Esophagus (tissue), 2 donors: ENCODE results near the gene SESN2. TPM values are rescaled to one million over a fixed set of nuclear protein-coding genes. Genes with fewer than 3 reads are reported as not detected.

Experiments
- H3K27ac ChIP-seq, 2 donors: one replicate each; pipeline ENCODE4 v1.5.1; 2013; ENCODE audit warnings: low read depth in 2 of 2, mild to moderate bottlenecking in 2 of 2, inconsistent platforms in 1 of 2, low read length in 1 of 2, moderate library complexity in 1 of 2
- H3K27me3 ChIP-seq, 2 donors: one replicate each; pipeline ENCODE4 v1.6.1; 2013; ENCODE audit warnings: low read length in 2 of 2, control low read depth in 1 of 2, mild to moderate bottlenecking in 1 of 2; ENCODE audit not compliant: insufficient read depth in 2 of 2, control insufficient read depth in 1 of 2
- H3K36me3 ChIP-seq, 2 donors: one replicate each; pipeline ENCODE4 v1.6.1; 2013; ENCODE audit warnings: low read length in 1 of 2; ENCODE audit not compliant: control insufficient read depth in 2 of 2, insufficient read depth in 2 of 2
- H3K4me1 ChIP-seq, 2 donors: one replicate each; pipeline ENCODE4 v1.6.1; 2013; ENCODE audit warnings: low read length in 1 of 2; ENCODE audit not compliant: control insufficient read depth in 2 of 2, insufficient read depth in 2 of 2
- H3K4me3 ChIP-seq, 2 donors: one replicate each; pipeline ENCODE4 v1.5.1; 2013; ENCODE audit warnings: low read length in 2 of 2, mild to moderate bottlenecking in 2 of 2, low read depth in 1 of 2, moderate library complexity in 1 of 2
- H3K9me3 ChIP-seq, 2 donors: one replicate each; pipeline ENCODE4 v1.6.1; 2013; ENCODE audit warnings: mild to moderate bottlenecking in 2 of 2, low read depth in 1 of 2, low read length in 1 of 2, moderate library complexity in 1 of 2; ENCODE audit not compliant: control insufficient read depth in 2 of 2, insufficient read depth in 1 of 2
- WGBS, 2 donors: extraction: QIAGEN DNeasy Blood & Tissue Kit; methylation state at CpG; one replicate each; pipeline ENCODE4 v1.1.7; 2013; 5-methylcytosine and 5-hydroxymethylcytosine counted together
- polyA plus RNA-seq, 2 donors: library from polyadenylated mRNA; stranded (reverse); fragments of 200-250 nt; gene quantifications; one replicate each; pipeline ENCODE4 v1.2.3, GENCODE V29; 2013
- donor health status: healthy with polysubstance abuse.
- donor health status: Bipolar disorder and iron deficiency.

Gene SESN2
- polyA plus RNA-seq: 10 to 100 TPM; 15.7 to 24.9 TPM

GRCh38 chr1:28259252-28259933, at the start of gene SESN2:
Gene SESN2, plus strand, starts transcription at chr1:28259518. Its CDS starts 330 bp downstream, at chr1:28259848.
- WGBS, 2 donors: 0% methylated on average over 71 to 76 of the region's 76 CpGs
- no peaks in the 10 kb centered on the region for H3K36me3 ChIP-seq
- H3K27ac ChIP-seq: peak within 1 kb of the TSS; percentile 95 to 97

GRCh38 chr1:28209700-28210099, 49.6 kb upstream of the SESN2 start:
- Histone ChIP-seq H3K27ac (no peak overlapping the region), H3K27me3 (no peaks in the 10 kb centered on the region), H3K36me3 (peaks cover 5% of the 10 kb centered on the region in 2 donors), H3K4me3 (no peak overlapping the region), H3K9me3 (no peaks in the 10 kb centered on the region), H3K4me1 (no peaks in the 10 kb centered on the region)
- 52 to 63% methylated on average over 1 of the region's 1 CpG for WGBS, 2 donors

More at GRCh38 chr1:28259252-28259933, at the start of gene SESN2:
- no peaks in the 10 kb centered on the region for H3K27me3 ChIP-seq
- H3K9me3 ChIP-seq: no peaks in the 10 kb centered on the region
- peaks cover 4 to 9% of the 10 kb centered on the region in 2 donors for H3K4me1 ChIP-seq
- peak within 1 kb of the TSS; percentile 89 to 98 for H3K4me3 ChIP-seq

GRCh38 chr1:28213315-28213714, 46.0 kb upstream of the SESN2 start:
- Histone ChIP-seq H3K4me1 (no peaks in the 10 kb centered on the region), H3K36me3 (peaks cover 5% of the 10 kb centered on the region in 2 donors), H3K27me3 (no peaks in the 10 kb centered on the region), H3K27ac (no peak overlapping the region), H3K9me3 (no peaks in the 10 kb centered on the region), H3K4me3 (no peak overlapping the region)
- WGBS, 2 donors: 54 to 56% methylated on average over 2 of the region's 2 CpGs

GRCh38 chr1:28229089-28229488, 30.2 kb upstream of the SESN2 start:
- no peak overlapping the region for H3K27ac ChIP-seq
- H3K9me3 ChIP-seq: no peaks in the 10 kb centered on the region
- H3K27me3 ChIP-seq: no peaks in the 10 kb centered on the region
- H3K4me3 ChIP-seq: no peak overlapping the region
- peaks cover 3 to 9% of the 10 kb centered on the region in 2 donors for H3K36me3 ChIP-seq
- H3K4me1 ChIP-seq: peaks cover 0 to 2% of the 10 kb centered on the region in 2 donors

- 79 to 81% methylated on average over 2 of the region's 2 CpGs for WGBS, 2 donors
Measured at GRCh38 chr1:28229996-28230395, 29.3 kb upstream of the SESN2 start.

GRCh38 chr1:28232558-28233263, 26.6 kb upstream of the SESN2 start, which contains the start of gene DNAJC8:
Gene DNAJC8, minus strand, starts transcription at chr1:28233029. Its CDS starts 31 bp downstream, at chr1:28232998.
- Histone ChIP-seq H3K9me3 (no peaks in the 10 kb centered on the region), H3K27me3 (no peaks in the 10 kb centered on the region), H3K36me3 (peaks cover 0 to under 1% of the 10 kb centered on the region in 2 donors), H3K4me1 (peaks cover 0 to 7% of the 10 kb centered on the region in 2 donors), H3K4me3 (peak within 1 kb of the TSS; percentile 86 to 96), H3K27ac (peak within 1 kb of the TSS; percentile 58 to 88)
- 0 to 1% methylated on average over 40 of the region's 40 CpGs for WGBS, 2 donors

More at GRCh38 chr1:28229996-28230395, 29.3 kb upstream of the SESN2 start:
- no peak overlapping the region for H3K27ac ChIP-seq
- H3K36me3 ChIP-seq: peaks cover 3 to 4% of the 10 kb centered on the region in 2 donors
- peaks cover 0 to 2% of the 10 kb centered on the region in 2 donors for H3K4me1 ChIP-seq
- no peaks in the 10 kb centered on the region for H3K9me3 ChIP-seq
- no peak overlapping the region for H3K4me3 ChIP-seq
- H3K27me3 ChIP-seq: no peaks in the 10 kb centered on the region

GRCh38 chr1:28233264-28233606, 26.1 kb upstream of the SESN2 start:
- no peaks in the 10 kb centered on the region for H3K27me3 ChIP-seq
- H3K4me1 ChIP-seq: peaks cover 0 to 7% of the 10 kb centered on the region in 2 donors
- H3K4me3 ChIP-seq: peak overlapping the region in 1 of 2 donors; percentile 96
- H3K9me3 ChIP-seq: no peaks in the 10 kb centered on the region
- H3K27ac ChIP-seq: no peak overlapping the region
- H3K36me3 ChIP-seq: peaks cover 0 to 3% of the 10 kb centered on the region in 2 donors
- WGBS, 2 donors: 64 to 68% methylated on average over 14 of the region's 14 CpGs

- Histone ChIP-seq H3K27ac (peak within 1 kb of the TSS; percentile 90), H3K9me3 (no peaks in the 10 kb centered on the region), H3K36me3 (peaks cover 0 to 3% of the 10 kb centered on the region in 2 donors), H3K4me1 (peaks cover 0 to 7% of the 10 kb centered on the region in 2 donors), H3K4me3 (peak within 1 kb of the TSS; percentile 93 to 97), H3K27me3 (no peaks in the 10 kb centered on the region)
- 0 to 1% methylated on average over 59 to 60 of the region's 60 CpGs for WGBS, 2 donors
Measured at GRCh38 chr1:28235755-28236655, 23.3 kb upstream of the SESN2 start, which contains the start of gene ATP5IF1. Gene ATP5IF1, plus strand, starts transcription at chr1:28236124. Its CDS starts 60 bp downstream, at chr1:28236184.
